Measurements from ENCODE around the gene GOPC.
A peak's percentile ranks its signal among the peaks of the same experiment; 100 is the strongest.
"Not testable (repeated sequence)": the region's sequence is repeated elsewhere in the genome, so short reads cannot be mapped to it uniquely, and the experiment has no call there.

The GOPC gene

DNA sequence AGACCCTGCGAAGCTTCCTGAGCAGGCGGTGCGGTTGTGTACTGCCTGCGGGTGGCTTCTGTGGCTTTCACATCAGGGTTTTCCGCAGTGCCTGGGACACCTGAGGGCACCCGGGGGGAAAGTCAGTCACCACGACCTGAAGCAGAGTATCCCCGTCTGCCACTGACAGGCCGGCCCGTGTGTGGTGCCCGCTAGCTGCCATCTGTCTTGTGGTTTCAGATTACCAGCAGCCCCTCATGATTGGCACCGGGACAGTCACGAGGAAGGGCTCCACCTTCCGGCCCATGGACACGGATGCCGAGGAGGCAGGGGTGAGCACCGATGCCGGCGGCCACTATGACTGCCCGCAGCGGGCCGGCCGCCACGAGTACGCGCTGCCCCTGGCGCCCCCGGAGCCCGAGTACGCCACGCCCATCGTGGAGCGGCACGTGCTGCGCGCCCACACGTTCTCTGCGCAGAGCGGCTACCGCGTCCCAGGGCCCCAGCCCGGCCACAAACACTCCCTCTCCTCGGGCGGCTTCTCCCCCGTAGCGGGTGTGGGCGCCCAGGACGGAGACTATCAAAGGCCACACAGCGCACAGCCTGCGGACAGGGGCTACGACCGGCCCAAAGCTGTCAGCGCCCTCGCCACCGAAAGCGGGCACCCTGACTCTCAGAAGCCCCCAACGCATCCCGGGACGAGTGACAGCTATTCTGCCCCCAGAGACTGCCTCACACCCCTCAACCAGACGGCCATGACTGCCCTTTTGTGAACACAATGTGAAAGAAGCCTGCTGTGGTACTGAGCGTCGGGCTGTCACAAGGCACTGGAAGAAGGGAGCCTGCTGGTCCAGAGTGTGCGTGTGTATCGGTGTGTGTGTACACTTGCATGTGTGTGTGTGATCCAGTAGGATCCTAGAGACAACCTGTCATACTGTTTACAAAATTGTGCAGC lies 54.4 kb downstream of the GOPC start:
- DNase-seq = peak; percentile 26

DNA sequence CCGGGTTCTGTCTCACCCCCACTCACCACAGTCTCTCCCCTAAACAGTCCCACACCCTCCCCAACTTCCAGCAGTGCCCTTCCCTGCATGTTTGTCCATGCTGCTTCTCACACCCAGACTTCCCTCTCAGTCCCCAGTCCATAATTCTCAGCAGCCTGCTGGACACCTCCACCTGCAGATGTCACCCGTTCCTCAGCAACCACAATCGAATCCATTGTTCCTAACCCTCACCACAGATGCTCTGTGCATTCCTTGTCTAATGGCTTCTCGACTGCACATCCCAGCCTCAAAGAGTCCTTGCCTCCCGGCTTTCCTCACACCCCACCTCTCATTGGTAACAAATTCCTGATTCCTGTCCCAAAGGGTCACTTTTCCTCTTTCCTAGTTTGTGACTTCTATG lies 55.6 kb downstream of the GOPC start:
- DNase-seq = no peak

GRCh38 chr6:117545161-117545595 lies 57.1 kb downstream of the GOPC start:
- no peak for DNase-seq

DNA sequence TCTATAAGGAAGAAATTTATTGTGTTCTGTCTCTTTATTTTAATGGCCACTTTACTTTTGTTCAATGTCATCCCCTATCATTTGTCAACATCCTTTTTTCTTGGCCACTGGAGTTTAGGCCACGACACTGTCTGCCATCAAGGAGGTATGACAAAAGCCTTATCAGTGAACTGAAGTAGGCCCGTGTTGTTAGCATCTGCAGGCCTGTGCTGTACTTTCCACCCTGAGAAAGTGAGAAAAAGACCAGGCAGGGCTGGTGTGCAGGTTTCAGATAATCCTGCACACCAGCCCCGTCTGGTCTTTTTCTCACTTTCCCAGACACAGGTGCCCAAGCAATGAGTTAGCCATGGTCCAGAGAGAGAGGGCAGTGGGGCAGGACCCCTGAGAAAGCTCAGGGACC lies 57.6 kb downstream of the GOPC start:
- DNase-seq = no peak

DNA sequence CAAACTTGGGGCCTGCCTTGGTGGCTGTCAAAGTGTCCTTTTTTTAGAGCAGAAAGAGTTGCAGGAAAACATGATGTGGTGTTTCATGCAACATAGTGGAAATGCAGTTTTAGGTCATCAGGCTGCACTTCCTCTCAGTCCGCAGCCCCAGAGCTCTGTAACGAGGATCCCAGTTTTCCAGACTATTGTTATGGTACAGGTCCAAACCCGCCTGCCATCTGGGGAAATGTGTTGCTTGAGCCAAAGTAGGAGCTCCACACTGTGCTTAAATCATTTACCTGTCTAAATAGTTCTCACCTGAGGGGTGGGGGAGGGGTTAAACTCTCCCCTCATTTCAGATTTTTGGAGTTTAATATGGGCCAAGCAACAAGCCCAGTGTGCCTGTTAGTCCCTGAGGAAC lies 59.8 kb downstream of the GOPC start:
- DNase-seq = no peak

GRCh38 chr6:117540670-117541069 lies 61.6 kb downstream of the GOPC start:
- no peak for DNase-seq

DNA sequence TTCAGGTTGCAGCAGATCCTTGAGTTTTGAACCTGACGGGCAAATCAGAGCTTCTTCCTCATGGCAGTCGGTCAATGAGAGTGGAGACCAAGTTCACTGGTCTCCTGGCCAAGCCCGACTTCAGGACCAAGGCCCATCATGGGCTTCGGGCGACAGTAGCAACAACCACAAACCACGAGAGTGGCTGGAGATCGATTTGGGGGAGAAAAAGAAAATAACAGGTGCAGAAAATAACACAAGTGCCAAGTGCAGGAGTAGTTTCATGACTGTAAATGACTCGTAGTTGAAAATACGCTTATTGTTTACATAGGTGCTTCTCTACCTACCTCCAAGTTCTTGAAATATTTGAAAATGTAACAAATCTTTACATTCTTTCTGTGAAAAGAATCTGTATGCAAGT lies 63.7 kb downstream of the GOPC start:
- DNase-seq = no peak

DNA sequence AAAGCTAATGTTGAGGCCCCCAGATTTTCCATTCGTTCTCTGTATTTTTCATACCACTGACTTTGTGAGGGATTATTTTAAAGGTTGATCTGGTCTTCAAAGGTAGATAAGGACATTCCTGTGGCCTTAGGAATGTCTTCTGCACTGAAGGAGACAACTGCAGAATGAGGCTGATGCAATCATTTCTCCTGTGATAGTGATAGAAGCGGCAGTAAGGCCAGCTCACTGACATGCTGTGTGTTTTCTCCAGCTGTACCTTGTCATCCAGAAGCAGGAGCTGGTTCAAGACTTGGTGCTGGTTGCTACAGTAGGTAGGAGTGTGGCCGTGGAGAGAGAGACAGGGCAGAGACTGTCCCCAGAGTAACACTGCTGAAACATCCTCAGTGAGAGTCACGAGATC lies 66.0 kb downstream of the GOPC start:
- DNase-seq = no peak

DNA sequence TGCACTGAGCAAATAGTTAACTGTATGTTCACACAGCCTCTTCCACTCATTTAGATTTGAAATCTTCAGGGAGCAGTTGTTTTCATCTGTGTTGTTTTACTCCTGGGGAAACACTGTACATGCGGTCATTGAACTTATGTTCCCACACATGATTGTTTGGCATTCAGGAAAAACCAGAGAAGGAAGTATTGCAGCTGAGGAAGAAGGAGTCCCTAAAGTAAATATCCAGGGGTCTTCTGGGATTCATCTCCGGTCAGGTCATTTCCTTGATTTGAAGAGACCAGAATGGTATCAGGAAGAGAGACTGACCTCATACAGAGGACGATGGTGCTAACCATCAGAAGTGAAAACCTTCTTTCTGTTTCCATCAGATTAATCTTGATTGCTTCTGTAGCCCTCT lies 67.3 kb downstream of the GOPC start:
- no peak for DNase-seq

DNA sequence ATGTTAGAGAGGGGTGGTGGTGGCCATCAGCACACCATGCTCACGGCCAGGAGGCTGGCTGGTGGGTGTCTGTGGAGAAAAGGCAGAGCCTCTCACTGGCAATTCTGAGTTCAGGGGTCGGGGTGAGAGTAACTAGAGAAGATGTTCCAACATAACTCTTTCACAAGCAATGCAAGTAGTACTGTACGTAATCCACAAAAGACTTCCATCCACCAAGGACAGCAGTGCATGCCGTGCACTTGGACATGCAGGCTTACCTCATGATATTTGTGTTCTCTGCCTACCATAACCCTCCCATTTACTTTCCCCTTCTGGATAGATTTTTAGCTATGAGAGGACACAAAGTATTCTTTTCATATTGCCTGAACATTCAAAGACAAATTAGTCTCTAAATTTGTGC lies 68.5 kb downstream of the GOPC start:
- DNase-seq = no peak

DNA sequence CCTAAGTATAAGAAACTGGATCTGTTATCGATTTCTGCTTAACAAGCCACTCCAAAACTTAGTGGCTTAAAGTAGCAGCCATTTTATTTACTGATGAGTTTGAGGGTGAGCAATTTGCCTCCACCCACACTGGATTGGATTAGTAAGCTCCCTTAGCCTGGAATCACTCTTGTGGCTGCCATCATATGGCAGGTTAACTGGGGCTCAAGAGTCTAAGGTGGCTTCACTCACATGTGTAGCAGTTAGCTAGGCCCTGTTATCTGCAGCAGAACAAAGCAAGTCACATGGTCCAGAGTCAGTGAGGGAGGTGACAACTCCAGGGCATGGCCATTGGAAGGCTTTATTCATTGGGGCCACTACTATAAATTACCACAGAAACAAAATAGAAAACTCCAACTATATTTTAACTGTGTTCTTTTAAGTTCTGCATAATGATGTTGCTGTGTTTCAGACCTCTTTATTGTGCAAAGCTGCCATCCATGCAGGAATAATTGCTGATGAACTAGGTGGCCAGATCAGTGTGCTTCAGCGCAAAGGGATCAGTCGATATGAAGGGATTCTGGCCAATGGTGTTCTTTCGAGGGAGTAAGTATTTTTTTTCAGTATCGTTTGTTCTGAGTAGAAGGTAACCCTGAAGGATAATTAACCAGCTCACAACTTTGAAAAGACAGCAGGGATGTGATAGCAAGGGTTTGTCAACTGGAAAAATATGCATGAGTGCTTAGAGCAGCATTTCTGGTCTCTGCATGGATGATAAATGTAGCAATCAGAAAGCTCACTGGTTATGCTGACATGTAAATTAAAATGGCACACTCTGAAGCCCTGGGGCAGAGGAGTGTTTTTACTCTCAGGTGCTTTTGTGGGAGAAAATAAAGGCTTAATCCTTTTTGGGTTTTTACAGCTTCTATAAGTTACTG lies 70.2 kb downstream of the GOPC start:
- DNase-seq = no peak

DNA sequence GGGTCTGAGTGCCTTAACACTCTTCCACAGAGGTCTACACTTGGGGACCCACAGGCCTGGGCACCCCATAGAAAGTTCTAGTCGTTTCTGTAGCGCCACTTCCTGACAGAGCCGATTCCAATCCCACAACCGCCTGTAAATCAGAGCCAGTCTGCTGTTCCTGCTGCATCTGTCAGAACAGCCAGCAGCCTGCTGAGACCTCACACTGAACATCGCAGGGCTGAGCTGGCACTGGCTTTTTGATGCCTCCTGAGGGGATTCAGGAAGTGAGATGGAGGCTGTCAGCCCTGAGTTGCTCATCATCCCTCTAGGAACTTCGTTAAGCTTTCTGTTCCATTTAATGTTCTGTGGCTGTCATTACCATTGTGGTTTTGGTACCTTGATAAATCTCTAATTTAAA lies 71.0 kb downstream of the GOPC start:
- no peak for DNase-seq

- no peak for DNase-seq
Observed at GRCh38 chr6:117530467-117531242, 71.7 kb downstream of the GOPC start.

- no peak for DNase-seq
Observed at GRCh38 chr6:117525607-117526006, 76.7 kb downstream of the GOPC start.

DNA sequence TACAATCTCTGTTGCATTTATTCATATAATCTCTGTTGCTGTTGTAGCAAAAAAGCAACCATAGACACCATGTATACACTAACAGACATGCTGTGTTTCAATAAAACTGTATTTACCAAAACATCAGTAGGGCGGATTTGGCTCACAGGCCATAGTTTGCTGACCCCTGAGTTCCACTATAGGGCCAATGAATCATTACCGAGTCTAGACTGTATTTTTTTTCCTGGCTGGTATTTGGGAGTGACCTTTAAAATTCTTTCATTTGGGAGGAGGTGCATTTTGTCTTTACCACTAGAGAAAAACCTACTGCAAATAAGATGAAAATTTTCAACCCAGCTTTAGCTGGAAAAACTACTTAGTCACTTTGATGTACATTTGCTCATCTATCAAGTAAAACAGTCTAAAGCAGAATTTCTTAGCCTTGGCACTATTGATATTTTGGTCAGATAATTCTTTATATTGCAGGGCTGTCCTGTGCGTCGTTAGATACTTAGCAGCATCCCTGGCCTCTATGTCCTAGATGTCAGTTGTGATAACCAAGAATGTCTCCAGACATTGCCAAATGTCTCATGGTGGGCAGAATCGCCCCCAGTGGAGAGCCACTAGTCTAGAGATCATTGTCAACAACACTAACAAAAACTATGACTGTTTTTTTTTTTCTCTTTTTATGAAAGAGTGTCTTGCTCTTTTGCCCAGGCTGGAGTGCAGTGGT lies 80.4 kb downstream of the GOPC start:
- no peak for DNase-seq

GRCh38 chr6:117520603-117521395 lies 81.5 kb downstream of the GOPC start:
- DNase-seq = no peak

GRCh38 chr6:117518870-117519269 lies 83.4 kb downstream of the GOPC start:
- no peak for DNase-seq

DNA sequence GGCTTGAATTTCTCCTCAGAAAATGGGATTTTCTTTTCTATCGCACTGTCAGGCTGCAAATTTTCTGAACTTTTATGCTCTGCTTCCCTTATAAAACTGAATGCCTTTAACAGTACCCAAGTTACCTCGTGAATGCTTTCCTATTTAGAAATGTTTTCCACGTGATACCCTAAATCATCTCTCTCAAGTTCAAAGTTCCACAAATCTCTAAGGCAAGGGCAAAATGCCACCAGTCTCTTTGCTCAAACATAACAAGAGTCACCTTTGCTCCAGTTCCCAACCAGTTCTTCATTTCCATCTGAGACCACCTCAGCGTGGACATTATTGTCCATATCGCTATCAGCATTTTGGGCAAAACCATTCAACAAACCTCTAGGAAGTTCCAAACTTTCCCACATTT lies 84.3 kb downstream of the GOPC start:
- not testable (repeated sequence) for DNase-seq

DNA sequence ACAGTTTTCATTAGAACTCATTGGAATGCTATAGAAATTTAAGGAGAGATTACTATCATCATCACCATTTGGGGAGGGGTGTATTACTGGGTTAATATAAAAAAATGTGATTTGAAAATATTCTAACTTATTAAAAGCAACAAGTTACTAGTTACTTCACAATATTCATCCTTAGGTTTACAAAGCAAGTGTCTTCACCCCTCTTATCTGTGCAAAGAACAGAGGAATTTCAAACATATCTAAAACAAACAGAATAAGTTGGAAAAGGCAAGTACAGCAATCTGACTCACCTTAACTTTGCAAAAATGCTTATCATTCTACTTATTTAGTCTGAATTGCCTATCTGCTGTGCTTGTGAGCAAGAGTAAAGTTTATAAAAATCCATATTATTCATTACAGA lies 87.0 kb downstream of the GOPC start:
- no peak for DNase-seq

- DNase-seq = no peak
Observed at GRCh38 chr6:117514655-117515054, 87.7 kb downstream of the GOPC start.

GRCh38 chr6:117513778-117514365 lies 88.4 kb downstream of the GOPC start:
- DNase-seq = no peak

All from activated CD4-positive, alpha-beta T cell treated with anti-CD3 and anti-CD28 coated beads, Interleukin-2, amount 50 U/mL, for 1 hour (primary cell).